Measurements from ENCODE around the gene RALY. TPM values are rescaled to one million over a fixed set of nuclear protein-coding genes. Genes with fewer than 3 reads are reported as not detected.

Gene RALY
- total and polyA plus RNA-seq, 7 experiments from 2014 or later, result 99.0 to 202 (median 121) TPM

DNA sequence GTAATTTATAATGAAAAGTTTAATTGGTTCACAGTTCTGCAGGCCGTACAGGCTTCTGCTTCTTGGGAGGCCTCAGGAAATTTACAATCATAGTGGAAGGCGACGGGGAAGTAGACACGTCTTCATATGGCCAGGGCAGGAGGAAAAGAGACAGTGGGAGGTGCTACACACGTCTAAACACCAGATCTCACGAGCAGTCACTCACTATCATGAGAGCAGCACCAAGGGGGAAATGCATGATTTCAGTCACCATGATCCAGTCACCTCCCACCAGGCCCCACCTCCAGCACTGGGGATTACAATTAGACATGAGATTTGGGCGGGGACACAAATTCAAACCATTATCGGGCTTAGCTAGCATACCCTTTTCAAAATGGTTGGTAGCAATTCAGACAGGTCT lies 77.1 kb downstream of the RALY start:
- Histone ChIP-seq H3K27ac (ENCODE audit: low read depth, low read length) (no peak overlapping the region), H3K4me3 (ENCODE audit: low read length) (no peak overlapping the region), H3K36me3 (ENCODE audit: control insufficient read depth in 2 of 3, insufficient read depth in 3 of 3, low read length in 3 of 3) (peaks cover 5 to 43% (median 13%) of the 10 kb centered on the region in 3 experiments), H3K9me3 (ENCODE audit: control insufficient read depth in 2 of 3, low read length in 3 of 3) (no peaks in the 10 kb centered on the region), H3K27me3 (ENCODE audit: control insufficient read depth in 2 of 2, insufficient read depth in 2 of 2, low read length in 2 of 2) (no peaks in the 10 kb centered on the region), H3K4me1 (ENCODE audit: control insufficient read depth in 2 of 2, insufficient read depth in 2 of 2, low read length in 2 of 2) (peaks cover 5 to 12% of the 10 kb centered on the region in 2 donors)
- Mint-ChIP-seq H3K4me3 (no peak overlapping the region), H3K27me3 (no peaks in the 10 kb centered on the region), H3K36me3 (peaks cover 0 to 10% (median 5%) of the 10 kb centered on the region in 5 donors), H3K9me3 (no peaks in the 10 kb centered on the region), H3K4me1 (peaks cover 21 to 40% (median 30%) of the 10 kb centered on the region in 7 donors), H3K27ac (peak overlapping the region in 1 of 9 donors; percentile 17)
- DNase-seq (no peak), ATAC-seq (no peak)
- POLR2A ChIA-PET, result interaction anchor here (0.7 kb wide), 2 partner anchors 329 to 804 kb away, joined by 3 read pairs; no protein-coding TSS in a partner anchor
- intact Hi-C loops (cut with micrococcal nuclease), result loop anchor here (1.0 to 2.0 kb wide), 5 partner anchors 58 to 614 kb away; no protein-coding TSS in a partner anchor
- CTCF ChIA-PET, result interaction anchor here (1.6 to 3.8 kb wide), 3 partner anchors 64 to 212 kb away, joined by 4 to 45 read pairs (median 11); no protein-coding TSS in a partner anchor

- CTCF ChIA-PET, result interaction anchor here (0.7 kb wide), 1 partner anchor 280 kb away, joined by 3 read pairs; no protein-coding TSS in a partner anchor
- no peaks in the 10 kb centered on the region for H3K9me3 Mint-ChIP-seq
- peak overlapping the region in 2 of 9 donors; percentile 9 to 45 for H3K27ac Mint-ChIP-seq
- Histone ChIP-seq H3K9me3 (ENCODE audit: control insufficient read depth in 2 of 3, low read length in 3 of 3) (no peaks in the 10 kb centered on the region), H3K4me3 (ENCODE audit: low read length) (no peak overlapping the region), H3K27me3 (ENCODE audit: control insufficient read depth in 2 of 2, insufficient read depth in 2 of 2, low read length in 2 of 2) (no peaks in the 10 kb centered on the region), H3K4me1 (ENCODE audit: control insufficient read depth in 2 of 2, insufficient read depth in 2 of 2, low read length in 2 of 2) (peaks cover 5 to 12% of the 10 kb centered on the region in 2 donors), H3K36me3 (ENCODE audit: control insufficient read depth in 2 of 3, insufficient read depth in 3 of 3, low read length in 3 of 3) (peaks cover 5 to 55% (median 19%) of the 10 kb centered on the region in 3 experiments), H3K27ac (ENCODE audit: low read depth, low read length) (no peak overlapping the region)
- H3K4me1 Mint-ChIP-seq, result peaks cover 21 to 34% (median 30%) of the 10 kb centered on the region in 7 donors
- H3K36me3 Mint-ChIP-seq, result peaks cover 0 to 20% (median 5%) of the 10 kb centered on the region in 5 donors
- intact Hi-C loops (cut with micrococcal nuclease), result no loop called here
- ATAC-seq (no peak), DNase-seq (no peak)
- no peaks in the 10 kb centered on the region for H3K27me3 Mint-ChIP-seq
- POLR2A ChIA-PET, result no interaction called here
- H3K4me3 Mint-ChIP-seq, result no peak overlapping the region
Measured at GRCh38 chr20:34072076-34072475, 78.4 kb downstream of the RALY start.

DNA sequence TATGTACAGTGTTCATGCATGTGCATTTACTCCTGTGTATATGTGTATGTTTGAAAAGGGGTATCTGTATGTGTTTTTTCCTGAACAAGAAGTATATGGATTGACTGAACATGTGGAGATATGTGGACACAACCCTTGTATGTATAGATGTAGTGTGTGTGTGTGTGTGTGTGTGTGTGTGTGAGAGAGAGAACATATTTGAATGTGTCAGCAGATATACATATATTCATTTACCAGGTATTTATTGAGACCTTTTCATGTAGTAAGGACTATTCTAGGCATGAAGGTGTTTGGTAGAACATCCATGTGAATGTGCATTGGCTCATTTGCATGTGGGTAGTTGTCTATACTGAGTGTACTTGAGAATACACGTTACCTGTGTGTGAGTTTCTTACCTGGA lies 79.1 kb downstream of the RALY start:
- H3K27ac Mint-ChIP-seq, result peak overlapping the region in 4 of 9 donors; percentile 4 to 53 (median 26)

DNA sequence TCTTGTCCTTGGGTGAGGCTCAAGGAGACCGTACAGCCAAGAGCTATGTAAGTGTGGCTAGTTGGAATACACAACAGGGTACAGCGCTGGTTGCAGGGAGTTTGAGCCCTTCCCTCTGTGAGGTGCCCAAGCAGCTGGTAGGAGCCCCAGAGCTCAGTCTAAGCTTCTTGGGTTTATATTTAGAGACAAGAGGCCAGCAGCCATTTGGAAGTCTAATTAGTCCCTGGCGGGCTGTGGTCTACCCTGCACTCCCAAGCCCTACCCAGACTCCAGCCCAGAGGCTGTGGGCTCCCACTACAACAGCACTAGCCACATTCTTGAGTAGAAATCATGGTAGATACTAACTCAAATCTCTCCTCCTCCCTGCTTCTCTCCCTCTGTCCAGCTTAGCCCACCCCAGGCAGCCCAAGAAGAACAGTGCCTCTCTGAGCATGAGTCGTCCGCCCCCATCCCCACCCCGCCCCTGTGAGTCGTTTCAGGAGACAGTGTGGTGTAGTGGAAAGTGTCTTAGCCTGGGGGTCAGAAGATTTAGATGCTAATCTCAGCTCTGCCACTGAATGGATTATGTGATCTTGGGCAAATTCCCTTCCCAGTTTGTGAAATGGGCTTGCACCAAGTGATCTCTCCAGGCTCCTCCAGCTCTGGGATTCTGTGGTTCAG lies 80.5 kb downstream of the RALY start:
- Mint-ChIP-seq H3K27me3 (no peaks in the 10 kb centered on the region), H3K9me3 (no peaks in the 10 kb centered on the region), H3K27ac (peak overlapping the region in 4 of 9 donors; percentile 25 to 52 (median 40)), H3K36me3 (peaks cover 0 to 24% (median 5%) of the 10 kb centered on the region in 5 donors), H3K4me1 (peaks cover 8 to 19% (median 13%) of the 10 kb centered on the region in 7 donors), H3K4me3 (no peak overlapping the region)
- Histone ChIP-seq H3K36me3 (ENCODE audit: control insufficient read depth in 2 of 3, insufficient read depth in 3 of 3, low read length in 3 of 3) (peaks cover 13 to 77% (median 19%) of the 10 kb centered on the region in 3 experiments), H3K9me3 (ENCODE audit: control insufficient read depth in 2 of 3, low read length in 3 of 3) (no peaks in the 10 kb centered on the region), H3K27ac (ENCODE audit: low read depth, low read length) (no peak overlapping the region), H3K27me3 (ENCODE audit: control insufficient read depth in 2 of 2, insufficient read depth in 2 of 2, low read length in 2 of 2) (no peaks in the 10 kb centered on the region), H3K4me3 (ENCODE audit: low read length) (no peak overlapping the region), H3K4me1 (ENCODE audit: control insufficient read depth in 2 of 2, insufficient read depth in 2 of 2, low read length in 2 of 2) (peaks cover 4 to 5% of the 10 kb centered on the region in 2 donors)
- no peak for DNase-seq
- ChIA-PET CTCF (interaction anchor here (1.2 kb wide), 1 partner anchor 159 kb away, joined by 4 read pairs; no protein-coding TSS in a partner anchor), POLR2A (no interaction called here)
- ATAC-seq, result no peak
- intact Hi-C loops (cut with micrococcal nuclease), result no loop called here

More for the DNA sequence above, 79.1 kb downstream of the RALY start:
- Histone ChIP-seq H3K4me3 (ENCODE audit: low read length) (no peak overlapping the region), H3K27ac (ENCODE audit: low read depth, low read length) (no peak overlapping the region), H3K27me3 (ENCODE audit: control insufficient read depth in 2 of 2, insufficient read depth in 2 of 2, low read length in 2 of 2) (no peaks in the 10 kb centered on the region), H3K9me3 (ENCODE audit: control insufficient read depth in 2 of 3, low read length in 3 of 3) (no peaks in the 10 kb centered on the region), H3K36me3 (ENCODE audit: control insufficient read depth in 2 of 3, insufficient read depth in 3 of 3, low read length in 3 of 3) (peaks cover 6 to 62% (median 19%) of the 10 kb centered on the region in 3 experiments), H3K4me1 (ENCODE audit: control insufficient read depth in 2 of 2, insufficient read depth in 2 of 2, low read length in 2 of 2) (peaks cover 5 to 12% of the 10 kb centered on the region in 2 donors)
- Mint-ChIP-seq H3K9me3 (no peaks in the 10 kb centered on the region), H3K4me1 (peaks cover 21 to 33% (median 28%) of the 10 kb centered on the region in 7 donors), H3K36me3 (peaks cover 0 to 20% (median 5%) of the 10 kb centered on the region in 5 donors), H3K4me3 (no peak overlapping the region), H3K27me3 (no peaks in the 10 kb centered on the region)
- DNase-seq (no peak), ATAC-seq (no peak)
- ChIA-PET CTCF (no interaction called here), POLR2A (no interaction called here)
- intact Hi-C loops (cut with micrococcal nuclease), result no loop called here

DNA sequence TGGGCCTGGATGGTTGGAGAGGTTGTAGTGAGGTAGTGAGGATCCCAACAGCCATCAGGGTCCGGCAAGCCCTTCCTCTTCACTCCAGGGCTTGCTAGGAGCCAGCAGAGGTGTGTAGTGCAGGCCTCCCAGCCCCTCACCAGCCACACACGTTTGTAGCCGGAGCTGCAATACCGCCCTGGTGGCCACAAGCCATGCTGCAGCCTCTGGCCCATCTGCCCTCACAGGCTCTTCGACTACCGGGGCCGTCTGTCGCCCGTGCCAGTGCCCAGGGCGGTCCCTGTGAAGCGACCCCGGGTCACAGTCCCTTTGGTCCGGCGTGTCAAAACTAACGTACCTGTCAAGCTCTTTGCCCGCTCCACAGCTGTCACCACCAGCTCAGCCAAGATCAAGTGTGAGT lies 81.9 kb downstream of the RALY start:
- ATAC-seq (no peak), DNase-seq (no peak)
- CTCF ChIA-PET, result no interaction called here
- Mint-ChIP-seq H3K36me3 (peaks cover 0 to 33% (median 7%) of the 10 kb centered on the region in 5 donors), H3K27me3 (no peaks in the 10 kb centered on the region), H3K4me1 (peaks cover 0 to 11% (median 6%) of the 10 kb centered on the region in 7 donors), H3K27ac (peak overlapping the region in 3 of 9 donors; percentile 4 to 31 (median 31)), H3K9me3 (no peaks in the 10 kb centered on the region), H3K4me3 (no peak overlapping the region)
- POLR2A ChIA-PET, result interaction anchor here (0.7 kb wide), 1 partner anchor 83 kb away, joined by 3 read pairs; no protein-coding TSS in a partner anchor
- H3K4me3 ChIP-seq (ENCODE audit: low read length), result no peak overlapping the region
- H3K27ac ChIP-seq (ENCODE audit: low read depth, low read length), result no peak overlapping the region
- H3K4me1 ChIP-seq (ENCODE audit: control insufficient read depth in 2 of 2, insufficient read depth in 2 of 2, low read length in 2 of 2), result no peaks in the 10 kb centered on the region
- no peaks in the 10 kb centered on the region for H3K9me3 ChIP-seq (ENCODE audit: control insufficient read depth in 2 of 3, low read length in 3 of 3)
- peaks cover 13 to 91% (median 23%) of the 10 kb centered on the region in 3 experiments for H3K36me3 ChIP-seq (ENCODE audit: control insufficient read depth in 2 of 3, insufficient read depth in 3 of 3, low read length in 3 of 3)
- no peaks in the 10 kb centered on the region for H3K27me3 ChIP-seq (ENCODE audit: control insufficient read depth in 2 of 2, insufficient read depth in 2 of 2, low read length in 2 of 2)
- intact Hi-C loops (cut with micrococcal nuclease), result no loop called here

DNA sequence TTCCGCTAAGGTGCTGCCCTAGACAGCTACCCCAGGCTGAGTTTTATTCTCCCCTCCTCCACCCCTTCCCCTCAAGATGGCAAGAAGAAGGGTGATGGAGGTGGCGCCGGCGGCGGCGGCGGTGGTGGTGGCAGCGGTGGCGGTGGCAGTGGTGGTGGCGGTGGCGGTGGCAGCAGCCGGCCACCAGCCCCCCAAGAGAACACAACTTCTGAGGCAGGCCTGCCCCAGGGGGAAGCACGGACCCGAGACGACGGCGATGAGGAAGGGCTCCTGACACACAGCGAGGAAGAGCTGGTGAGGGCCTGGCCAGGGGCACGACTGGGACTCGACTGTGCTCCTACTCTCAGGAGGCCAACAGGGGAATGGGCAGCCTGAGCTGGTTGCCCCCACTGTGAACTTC lies 83.2 kb downstream of the RALY start:
- ChIA-PET CTCF (no interaction called here), POLR2A (no interaction called here)
- DNase-seq (no peak), ATAC-seq (no peak)
- H3K27ac Mint-ChIP-seq, result peak overlapping the region in 1 of 9 donors; percentile 43
- H3K4me1 Mint-ChIP-seq, result peaks cover 0 to 9% (median 6%) of the 10 kb centered on the region in 7 donors
- Histone ChIP-seq H3K4me3 (ENCODE audit: low read length) (no peak overlapping the region), H3K27ac (ENCODE audit: low read depth, low read length) (no peak overlapping the region), H3K27me3 (ENCODE audit: control insufficient read depth in 2 of 2, insufficient read depth in 2 of 2, low read length in 2 of 2) (no peaks in the 10 kb centered on the region), H3K4me1 (ENCODE audit: control insufficient read depth in 2 of 2, insufficient read depth in 2 of 2, low read length in 2 of 2) (no peaks in the 10 kb centered on the region), H3K36me3 (ENCODE audit: control insufficient read depth in 2 of 3, insufficient read depth in 3 of 3, low read length in 3 of 3) (peaks cover 13 to 98% (median 23%) of the 10 kb centered on the region in 3 experiments), H3K9me3 (ENCODE audit: control insufficient read depth in 2 of 3, low read length in 3 of 3) (no peaks in the 10 kb centered on the region)
- no peak overlapping the region for H3K4me3 Mint-ChIP-seq
- no peaks in the 10 kb centered on the region for H3K27me3 Mint-ChIP-seq
- intact Hi-C loops (cut with micrococcal nuclease), result no loop called here
- H3K36me3 Mint-ChIP-seq, result peaks cover 0 to 38% (median 8%) of the 10 kb centered on the region in 5 donors
- H3K9me3 Mint-ChIP-seq, result no peaks in the 10 kb centered on the region

Data from naive thymus-derived CD4-positive, alpha-beta T cell (primary cell).